Right hindlimb (tissue), 1 donor: Measurements from ENCODE around the gene MBD3L4.
"Not testable (repeated sequence)": the region's sequence is repeated elsewhere in the genome, so short reads cannot be mapped to it uniquely, and the experiment has no call there.

ENCODE experiments used
- DNase-seq: peaks from one replicate; pipeline ENCODE4 v3.0.0-alpha.2; 2018

Gene MBD3L4

DNA sequence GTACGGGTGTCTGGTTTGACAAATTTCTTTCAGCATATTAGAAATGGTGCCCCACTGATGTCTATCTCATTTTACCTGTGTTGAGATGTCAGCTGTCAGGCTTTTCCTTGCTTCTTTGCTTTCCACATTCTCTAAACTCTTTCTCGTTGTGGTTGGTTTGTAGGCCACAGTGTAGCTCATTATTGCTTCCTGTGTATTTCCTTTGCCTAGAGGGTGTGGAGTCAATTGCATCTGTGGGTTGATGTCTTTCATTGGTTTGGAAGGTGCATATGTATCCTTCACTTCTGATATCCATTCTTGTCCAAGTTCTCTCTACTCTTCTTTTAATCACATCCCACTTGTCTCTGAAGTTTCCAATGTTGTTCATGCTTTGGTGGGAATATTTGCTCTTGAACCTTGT, 1.6 kb upstream of the MBD3L4 start:
- DNase-seq, result not testable (repeated sequence)

DNA sequence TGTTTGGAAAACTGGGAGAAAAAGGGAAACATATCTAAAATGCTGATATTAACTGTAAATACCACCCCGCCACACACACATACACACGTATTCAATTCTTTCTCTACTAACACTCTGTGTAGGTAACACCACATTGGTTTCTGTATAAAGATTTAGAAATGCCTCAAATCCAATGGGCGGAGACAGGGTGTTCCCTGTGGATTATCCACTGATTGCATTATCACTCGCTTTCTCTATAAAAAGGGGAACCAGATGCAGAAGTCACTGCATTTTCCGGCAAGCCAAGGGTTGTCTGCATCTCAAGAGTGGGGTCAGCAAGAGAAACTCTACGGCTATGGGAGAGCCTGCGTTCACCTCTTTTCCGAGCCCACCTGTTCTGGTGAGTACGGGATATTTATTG, 9.7 kb downstream of the MBD3L4 start, which contains the start of gene MBD3L5:
MBD3L5 (plus strand) TSS at position 301 of the 400 bp plus-strand sequence; CDS start at position 335, 34 bp downstream.
- not testable (repeated sequence) for DNase-seq

DNA sequence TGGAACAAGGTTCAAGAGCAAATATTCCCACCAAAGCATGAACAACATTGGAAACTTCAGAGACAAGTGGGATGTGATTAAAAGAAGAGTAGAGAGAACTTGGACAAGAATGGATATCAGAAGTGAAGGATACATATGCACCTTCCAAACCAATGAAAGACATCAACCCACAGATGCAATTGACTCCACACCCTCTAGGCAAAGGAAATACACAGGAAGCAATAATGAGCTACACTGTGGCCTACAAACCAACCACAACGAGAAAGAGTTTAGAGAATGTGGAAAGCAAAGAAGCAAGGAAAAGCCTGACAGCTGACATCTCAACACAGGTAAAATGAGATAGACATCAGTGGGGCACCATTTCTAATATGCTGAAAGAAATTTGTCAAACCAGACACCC, 11.2 kb downstream of the MBD3L4 start:
- DNase-seq, result not testable (repeated sequence)

DNA sequence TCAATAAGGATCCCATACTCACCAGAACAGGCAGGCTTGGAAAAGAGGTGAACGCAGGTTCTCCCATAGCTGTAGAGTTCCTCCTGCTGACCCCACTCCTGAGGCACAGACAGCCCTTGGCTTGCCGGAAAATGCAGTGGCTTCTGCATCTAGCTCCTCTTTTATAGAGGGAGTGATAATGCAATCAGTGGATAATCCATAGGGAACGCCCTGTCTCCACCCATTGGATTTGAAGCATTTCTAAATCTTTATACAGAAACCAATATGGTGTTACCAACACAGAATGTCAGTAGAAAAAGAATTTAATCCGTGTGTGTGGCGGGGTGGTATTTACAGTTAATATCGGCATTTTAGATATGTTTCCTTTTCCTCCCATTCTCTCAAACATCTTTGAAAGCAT, 18.6 kb downstream of the MBD3L4 start, which contains the start of gene MBD3L2B:
MBD3L2B (minus strand) TSS at position 101 of the 400 bp plus-strand sequence; CDS start at position 67, 34 bp downstream.
- not testable (repeated sequence) for DNase-seq

DNA sequence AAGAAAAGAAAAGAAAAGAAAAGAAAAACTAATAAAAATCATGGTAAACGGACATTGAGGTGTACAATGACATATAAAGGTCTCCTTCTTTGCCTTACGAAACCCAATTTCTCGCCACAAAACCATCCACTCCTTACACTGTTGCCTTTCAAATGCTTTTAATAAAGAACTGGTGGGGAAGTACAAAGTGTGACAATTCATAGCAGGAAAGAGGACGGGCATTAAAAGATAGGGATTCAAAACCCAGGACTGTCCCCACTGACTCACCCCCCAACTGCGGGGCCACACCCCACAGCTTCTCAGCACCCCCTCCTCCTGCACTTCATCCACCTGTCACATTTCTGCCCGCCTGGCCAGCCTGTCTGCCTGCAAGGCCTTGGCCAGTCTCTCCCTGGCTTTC, 21.2 kb downstream of the MBD3L4 start:
- no peak for DNase-seq

DNA sequence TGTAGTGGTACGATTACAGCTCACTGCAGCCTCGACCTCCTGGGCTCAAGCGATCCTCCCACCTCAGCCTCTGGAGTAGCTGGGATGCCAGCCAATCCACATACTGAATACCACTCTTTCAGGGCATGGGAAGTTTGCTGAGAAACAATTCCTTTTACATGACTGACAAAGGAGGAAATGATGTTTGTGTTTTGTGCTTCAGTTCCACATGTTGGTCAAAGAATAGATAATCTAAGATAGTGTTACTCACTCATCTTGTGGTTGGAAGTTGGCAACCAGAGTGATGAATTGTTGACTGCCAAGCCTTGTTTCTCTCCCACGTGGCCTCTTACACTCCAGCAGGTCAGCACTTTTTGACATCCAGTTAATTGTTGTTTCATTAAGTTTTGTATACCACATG, 26.3 kb downstream of the MBD3L4 start:
- DNase-seq, result no peak

DNA sequence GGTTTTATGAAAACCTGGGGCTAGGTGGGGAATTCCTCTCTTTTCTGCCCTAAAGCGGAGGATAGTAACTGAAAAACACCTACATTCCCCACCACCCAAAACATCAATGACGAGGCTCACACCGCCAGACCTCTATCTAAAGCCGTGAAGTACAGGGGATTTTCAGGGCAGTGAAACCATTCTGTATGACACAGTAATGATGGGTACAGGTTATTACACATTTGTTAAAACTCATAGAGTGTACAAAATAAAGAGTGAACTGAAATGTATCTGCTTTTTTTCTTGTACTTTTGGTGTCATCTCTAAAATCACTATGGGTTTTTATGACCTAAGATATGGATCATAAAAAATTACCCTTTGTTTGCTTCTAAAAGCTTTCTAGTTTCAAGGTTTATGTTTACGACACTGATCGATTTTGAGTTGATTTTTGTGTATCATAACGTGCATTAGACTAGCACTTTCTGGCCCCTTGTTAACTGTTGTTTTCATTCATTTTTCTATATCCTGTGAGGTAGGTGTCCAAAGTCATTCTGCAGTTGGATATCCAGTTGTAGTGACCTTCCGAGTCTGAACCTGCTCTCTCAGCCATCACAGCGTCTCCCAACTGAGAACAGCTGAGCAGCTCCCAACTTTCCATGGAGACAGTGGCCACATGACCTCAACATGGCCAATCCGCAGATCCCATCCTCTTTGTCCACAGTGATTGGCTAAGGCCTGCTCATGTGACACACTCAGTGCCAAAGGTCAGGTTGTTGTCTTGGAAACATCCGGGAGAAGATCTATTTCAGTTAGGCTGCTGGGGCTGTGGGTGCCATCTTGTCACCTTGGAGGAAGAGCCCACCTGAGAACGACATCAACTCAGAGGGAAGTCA, 29.0 kb downstream of the MBD3L4 start:
- no peak for DNase-seq

DNA sequence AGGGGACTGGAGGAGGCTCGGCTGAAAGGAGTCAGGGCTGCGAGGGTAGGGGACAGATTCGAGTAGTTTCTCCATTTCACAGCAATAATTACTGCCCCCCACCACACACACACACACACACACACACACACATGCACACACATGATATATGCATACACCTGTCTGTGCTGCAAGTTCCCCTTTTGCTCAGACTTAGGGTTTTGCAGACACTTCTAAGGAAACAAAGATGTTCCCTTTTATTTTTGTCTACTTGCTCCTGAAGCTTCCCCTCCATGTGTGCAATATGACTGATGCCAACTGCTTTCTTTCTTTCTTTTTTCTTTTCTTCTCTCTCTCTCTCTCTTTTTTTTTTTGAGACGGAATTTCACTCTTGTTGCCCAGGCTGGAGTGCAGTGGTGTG, 32.1 kb downstream of the MBD3L4 start:
- DNase-seq, result no peak

DNA sequence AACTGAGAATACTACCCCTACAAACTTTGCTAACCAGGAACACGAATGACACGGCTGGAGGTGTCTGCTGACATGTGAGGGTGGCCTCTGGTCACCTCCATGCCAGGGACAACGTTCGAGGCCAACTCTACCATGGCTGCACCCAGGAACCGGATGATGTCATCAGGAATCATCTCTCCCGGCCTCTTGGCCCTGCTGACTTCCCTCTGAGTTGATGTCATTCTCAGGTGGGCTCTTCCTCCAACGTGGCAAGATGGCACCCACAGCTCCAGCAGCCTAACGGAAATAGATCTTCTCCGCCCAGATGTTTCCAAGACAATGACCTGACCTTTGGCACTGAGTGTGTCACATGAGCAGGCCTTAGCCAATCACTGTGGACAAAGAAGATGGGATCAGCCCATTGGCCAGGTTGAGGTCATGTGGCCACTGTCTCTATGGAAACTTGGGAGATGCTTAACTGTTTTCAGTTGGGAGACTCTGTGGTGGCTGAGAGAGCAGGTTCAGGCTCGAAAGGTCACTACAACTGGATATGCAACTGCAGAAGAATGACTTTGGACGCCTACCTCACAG, 33.8 kb downstream of the MBD3L4 start:
- DNase-seq, result no peak

DNA sequence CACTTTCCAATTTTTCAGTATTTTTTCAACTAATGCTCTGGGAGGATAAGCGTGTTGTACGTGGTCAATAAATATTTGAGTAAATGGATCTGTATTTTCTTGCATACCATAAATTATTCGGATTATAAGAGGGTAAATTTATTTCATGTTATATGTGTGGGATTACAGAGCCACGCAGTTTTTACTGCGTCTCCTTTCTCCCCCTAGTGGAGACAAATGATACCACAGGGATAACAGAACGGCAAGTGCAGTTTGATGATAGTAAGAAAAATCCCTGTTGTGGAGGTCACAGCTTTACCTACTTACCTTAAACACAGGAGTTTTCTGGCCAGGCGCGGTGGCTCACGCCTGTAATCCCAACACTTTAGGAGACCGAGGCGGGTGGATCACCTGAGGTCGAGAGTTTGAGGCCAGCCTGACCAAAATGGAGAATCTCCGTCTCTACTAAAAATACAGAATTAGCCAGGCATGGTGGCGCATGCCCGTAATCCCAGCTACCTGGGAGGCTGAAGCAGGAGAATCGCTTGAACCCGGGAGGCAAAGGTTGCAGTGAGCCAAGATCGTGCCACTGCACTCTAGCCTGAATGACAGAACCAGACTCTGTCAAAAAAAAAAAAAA, 35.6 kb downstream of the MBD3L4 start:
- DNase-seq, result no peak

DNA sequence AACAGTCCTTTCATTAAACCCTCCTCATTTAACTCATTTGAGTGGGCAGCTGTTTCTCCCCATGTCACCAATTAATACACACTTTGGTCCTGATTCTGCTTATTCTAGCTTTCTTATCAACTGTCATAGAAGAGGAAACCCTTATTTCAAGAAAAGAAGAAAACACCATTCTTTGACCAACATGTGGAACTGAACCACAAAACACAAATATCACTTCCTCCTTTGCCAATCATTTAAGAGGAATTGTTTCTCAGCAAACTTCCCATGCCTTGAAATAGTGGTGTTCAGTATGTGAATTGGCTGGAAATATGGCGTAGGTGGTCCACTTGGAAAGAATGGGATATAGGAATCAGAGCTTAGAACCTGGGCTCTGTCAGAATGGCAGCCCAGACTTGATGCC, 39.2 kb downstream of the MBD3L4 start:
- no peak for DNase-seq

DNA sequence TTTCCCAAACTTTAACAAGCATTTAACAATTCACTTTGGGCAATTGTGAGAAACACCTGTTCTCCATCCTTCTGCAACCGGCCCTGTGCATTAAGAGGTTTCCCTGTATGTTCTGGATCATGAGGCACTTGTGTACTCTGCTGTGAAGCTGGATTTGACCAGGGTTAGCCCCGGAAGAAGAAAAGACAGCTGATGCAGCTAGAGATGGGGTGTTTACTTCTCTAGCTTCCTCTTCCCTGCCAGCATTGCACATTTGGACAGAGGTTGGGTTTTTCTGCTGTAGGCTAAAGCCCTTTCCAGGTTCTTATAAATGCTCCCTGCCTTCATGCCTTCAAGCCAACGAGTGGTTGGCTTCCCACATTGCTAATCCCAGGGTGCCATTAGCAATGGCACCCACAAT, 39.6 kb downstream of the MBD3L4 start:
- no peak for DNase-seq

DNA sequence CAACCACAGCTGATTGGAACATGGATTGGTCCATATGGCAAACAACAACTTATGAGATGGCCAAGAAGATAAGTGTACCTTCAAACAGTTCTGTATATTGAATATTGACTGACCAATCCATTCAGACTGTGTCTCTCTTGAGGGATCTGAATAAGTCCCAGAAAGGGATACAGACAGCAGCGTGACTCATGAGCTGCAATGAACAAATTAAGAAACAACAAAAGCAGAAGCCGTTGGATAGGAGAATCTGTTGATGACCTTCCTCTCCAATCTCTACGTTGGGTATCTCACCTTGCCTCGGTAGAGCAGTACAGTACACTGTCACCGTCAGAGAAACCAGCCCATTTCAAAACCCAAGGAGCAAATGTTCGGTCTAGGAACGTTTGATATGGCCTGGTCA, 40.0 kb downstream of the MBD3L4 start:
- no peak for DNase-seq

DNA sequence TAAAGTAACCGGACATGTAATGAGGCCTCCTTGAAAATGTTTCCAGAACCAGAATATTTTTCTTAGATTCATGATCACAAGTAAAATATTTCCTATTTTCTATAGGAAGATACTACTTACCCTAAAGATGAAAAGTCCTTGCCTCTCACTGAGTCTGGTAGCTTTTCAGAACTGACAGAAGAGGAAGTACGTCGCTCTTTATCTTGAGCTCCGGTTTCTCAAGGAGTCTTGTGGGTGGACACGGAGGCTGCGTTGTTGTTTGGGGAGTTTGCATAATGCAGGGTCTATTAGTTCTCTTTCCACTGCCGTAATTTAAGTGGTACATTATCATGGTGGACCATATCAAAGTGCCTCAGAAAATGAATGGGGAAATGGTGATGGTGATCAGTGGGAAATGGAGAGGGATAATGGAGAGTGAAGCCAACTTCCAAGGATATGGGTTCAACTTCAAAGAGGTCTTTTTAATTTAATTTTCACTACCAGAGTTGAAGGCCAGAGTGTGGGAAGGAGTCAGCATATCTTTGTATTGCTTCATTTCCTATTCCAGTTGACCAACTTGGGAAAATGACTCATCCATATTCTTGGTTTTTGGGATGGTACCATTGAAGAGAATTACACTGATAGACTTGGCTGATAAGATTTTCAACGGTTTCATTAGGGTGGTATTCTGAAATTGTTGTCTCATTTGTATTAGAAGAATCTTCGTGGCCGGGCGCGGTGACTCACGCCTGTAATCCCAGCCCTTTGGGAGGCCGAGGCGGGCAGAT, 42.1 kb downstream of the MBD3L4 start:
- DNase-seq, result no peak

DNA sequence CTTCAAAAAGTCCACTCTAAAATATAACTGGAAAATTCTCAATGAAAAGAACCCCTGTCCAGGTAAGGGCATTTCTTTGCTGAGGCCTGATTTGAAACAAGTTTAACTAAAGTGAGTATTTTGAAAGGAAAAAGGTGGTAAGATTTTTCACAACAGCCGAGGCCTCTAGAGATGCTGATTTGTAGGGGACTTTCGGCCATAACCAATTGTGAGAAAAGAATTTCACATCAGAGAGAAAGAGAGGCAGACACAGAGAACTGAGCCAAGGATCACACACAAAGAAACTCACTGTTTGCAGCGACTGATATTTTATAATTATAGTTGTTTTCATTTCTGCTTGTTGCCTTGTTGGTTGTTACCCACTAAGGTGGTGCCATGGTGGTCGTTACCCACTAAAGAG, 43.2 kb downstream of the MBD3L4 start:
- no peak for DNase-seq

DNA sequence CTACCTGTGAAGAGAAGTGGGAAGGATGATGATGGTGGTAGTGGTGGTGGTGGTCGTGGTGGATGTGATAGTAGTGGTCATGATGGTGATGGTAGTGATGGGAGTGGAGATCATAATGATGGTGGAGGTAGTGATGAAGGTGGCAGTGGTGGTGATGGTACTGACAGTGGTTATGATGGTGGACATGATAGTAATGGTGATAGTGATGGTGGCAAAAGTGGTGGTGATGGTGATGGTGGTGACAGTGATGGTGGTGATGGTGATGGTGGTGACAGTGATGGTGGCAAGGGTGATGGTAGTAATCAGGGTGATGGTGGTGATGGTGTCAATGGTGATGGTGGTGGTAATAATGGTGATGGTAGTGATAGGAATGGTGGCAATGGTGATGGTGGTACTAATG, 44.9 kb downstream of the MBD3L4 start:
- DNase-seq, result no peak

DNA sequence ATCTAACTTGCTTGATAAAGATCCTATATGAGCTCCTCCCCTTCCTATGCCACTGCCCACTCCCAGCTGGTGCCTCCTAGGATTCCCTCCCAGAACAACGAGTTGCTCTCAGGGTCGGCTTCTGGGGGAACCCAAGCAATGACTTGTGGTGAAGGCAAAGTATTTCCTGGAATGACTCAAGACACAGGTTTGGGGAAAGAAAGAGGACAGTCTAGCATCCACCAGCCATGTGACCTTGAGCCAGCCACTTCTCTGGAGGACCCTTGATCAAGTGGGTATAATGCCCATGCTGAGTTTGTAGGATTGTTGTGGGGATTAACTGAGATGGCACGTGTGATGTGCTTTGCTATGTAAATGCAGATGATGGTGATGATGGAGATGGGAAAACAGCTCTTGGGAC, 51.7 kb downstream of the MBD3L4 start:
- DNase-seq, result no peak

DNA sequence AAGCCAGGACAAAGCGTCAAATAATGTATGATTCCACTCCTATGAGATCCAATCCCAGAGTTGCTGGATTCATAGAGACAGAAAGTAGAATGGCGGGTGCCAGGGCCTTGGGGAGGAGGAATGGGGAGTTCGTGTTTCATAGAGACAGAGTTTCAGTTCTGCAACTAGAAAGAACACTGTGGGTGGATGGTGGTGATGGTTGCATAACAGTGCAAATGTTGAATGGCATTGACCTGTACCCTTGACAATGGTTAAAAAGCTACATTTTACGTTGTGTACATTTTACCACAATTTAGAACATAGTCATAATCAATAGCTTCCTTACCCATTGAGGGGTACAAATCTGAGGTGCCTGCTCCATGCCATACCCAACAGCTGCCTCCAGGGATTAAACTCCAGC, 52.1 kb downstream of the MBD3L4 start:
- no peak for DNase-seq
